ENCODE measurements around the gene AHNAK.
"Not testable (repeated sequence)": the region's sequence is repeated elsewhere in the genome, so short reads cannot be mapped to it uniquely, and the experiment has no call there.

Gene AHNAK

GRCh38 chr11:62552485-62553079 lies 6.0 kb upstream of the AHNAK start:
- DNase-seq, result no peak

GRCh38 chr11:62550478-62550877 lies 3.9 kb upstream of the AHNAK start:
- not testable (repeated sequence) for DNase-seq

DNA sequence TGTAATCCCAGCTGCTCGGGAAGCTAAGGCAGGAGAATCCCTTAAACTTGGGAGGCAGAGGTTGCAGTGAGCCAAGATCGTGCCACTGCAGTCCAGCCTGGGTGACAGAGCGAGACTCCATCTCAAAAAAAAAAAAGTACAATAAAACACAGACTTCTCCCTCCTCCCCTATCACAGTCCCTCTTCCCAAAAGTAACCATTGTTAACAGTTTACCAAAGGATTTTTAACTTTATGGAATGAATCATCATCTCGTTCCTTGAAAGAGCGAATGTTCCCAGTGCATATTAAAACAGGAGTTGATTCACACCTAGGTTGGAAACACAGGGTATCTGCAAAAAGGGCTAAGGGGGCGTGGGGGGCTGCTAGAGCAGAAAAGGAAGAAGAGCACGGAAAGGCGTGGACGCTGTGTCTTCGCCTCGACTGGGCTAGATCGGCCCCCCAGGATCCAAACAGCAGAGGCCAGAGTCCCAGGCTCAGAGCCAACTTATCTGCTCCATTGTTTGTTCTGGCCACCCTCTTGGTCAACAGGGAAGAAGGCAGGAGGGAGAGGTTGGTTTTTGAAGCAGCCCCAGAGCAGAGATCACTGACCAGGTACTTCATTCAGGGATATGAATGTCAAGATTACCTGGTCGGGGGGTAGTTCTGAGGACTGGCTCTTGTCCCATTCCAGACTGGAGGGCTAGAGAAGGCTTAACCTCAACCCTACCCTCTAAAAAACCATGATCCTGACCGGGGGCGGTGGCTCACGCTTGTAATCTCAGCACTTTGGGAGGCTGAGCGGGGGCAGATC lies 2.1 kb upstream of the AHNAK start:
- DNase-seq, result no peak

GRCh38 chr11:62547691-62548281 lies 1.2 kb upstream of the AHNAK start:
- DNase-seq, result no peak

- no peak for DNase-seq
Observed at GRCh38 chr11:62546929-62547625, 471 bp upstream of the AHNAK start.

GRCh38 chr11:62545437-62546243 lies 966 bp downstream of the AHNAK start:
- no peak for DNase-seq

GRCh38 chr11:62544581-62545436 lies 1.8 kb downstream of the AHNAK start:
- DNase-seq, result no peak

GRCh38 chr11:62543680-62544444 lies 2.7 kb downstream of the AHNAK start:
- DNase-seq, result no peak

DNA sequence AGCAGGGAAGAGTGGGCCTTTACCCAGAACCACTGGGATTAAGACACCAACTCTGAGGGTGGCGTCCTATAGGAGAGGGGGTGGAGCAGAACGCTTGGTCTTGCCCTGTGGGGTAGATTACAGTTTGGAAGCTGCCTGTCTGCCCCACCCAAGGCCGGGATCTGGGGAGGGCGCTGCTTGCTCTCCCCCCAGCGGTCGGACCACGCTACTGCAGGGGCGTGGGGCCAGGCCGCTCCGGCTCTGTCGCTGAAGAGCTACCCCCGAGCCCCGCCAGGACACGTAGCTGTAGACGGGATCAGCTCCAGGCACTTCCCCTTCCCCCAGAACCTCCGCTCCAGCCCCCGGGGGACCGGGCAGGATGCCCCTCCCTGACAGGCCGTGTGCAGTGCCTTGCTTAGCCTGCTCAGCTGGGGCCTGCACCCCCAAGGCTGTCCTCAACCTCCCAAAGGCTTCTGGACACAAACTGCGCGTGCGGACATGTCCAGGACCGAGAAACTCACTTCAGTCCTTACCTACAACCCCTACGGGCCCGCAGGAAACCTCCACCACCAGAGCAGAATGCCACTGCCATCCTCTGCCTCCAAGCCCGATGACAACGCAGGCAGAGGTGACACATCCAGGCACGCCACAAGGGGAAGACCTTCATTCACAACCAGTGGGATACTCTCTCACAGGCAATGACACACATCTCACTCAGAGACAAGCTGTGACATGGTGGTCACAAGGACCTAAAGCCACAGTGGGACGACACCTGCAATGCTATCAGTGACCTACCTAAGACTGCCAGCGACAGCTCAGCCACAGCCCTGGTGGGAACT lies 3.6 kb downstream of the AHNAK start:
- DNase-seq, result peak; percentile 57 to 67

DNA sequence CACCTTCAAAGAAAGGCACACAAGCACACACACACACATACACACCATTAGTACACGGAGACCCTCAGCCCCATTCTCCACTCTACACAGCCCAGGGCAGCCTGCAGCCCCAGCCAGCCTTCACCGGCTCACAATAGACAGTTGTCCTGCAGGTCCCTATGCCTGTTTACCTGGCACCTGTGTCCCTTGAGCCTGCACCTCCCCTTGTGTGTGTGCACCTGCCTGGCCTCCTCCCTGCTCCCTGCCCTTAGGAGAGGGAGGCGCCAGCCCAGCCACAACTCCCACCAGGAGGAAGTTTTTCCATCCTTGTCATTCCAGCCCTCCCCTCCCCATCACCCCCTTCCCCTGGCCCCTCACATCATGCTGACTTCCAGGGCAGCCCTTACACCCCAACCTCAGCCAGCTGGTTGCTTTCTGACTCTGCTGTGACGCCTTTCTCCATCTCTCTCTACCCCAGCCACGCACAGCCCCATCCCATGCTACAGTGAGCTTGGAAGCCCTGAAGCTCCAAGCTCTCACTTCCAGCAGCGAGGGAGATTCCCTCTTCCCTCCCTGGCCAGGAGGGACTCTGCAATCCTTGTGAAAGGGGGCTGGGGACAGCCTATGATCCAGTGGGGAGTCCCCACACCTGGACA lies 4.4 kb downstream of the AHNAK start:
- DNase-seq, result no peak

DNA sequence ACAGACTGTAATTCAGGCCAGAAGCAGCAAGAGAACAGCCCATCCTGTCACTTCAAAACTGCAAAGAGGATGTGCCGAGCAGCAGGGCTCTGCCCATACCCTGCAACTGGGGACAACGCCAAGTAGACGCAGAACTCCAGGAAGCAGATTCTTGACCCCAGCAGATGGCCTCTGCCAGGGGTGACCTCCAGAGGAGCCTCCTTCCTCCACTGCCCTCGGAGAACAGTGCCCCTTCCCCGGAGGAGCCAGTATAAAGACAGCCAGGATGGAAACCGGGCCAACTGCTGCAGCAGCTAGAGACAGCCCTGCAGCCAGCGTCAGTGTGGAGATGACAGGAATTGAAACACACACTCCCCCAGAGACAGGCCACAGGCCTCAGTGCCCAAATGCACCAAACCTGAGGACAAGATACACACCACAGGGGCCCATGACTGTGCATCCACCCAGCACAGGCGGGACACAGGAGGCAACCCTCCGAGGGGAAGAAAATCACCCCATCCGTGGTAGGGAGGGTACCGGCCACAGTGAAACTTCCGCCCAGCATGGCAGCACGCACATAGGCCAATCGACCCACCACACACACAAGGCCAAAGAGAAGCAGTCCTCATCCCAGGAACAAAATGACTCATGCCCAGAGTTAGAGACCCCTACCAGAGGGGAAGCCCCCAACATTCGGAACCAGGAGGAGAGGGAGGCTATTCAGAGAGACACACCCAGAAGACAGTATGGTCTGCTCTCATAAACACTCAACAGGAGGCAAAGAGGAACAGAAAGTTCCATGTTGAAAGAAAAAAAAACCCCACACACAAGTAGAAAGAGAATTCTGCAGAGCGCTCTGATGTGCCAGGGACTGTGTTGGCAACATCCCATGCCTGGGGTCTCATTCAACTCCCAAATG lies 5.6 kb downstream of the AHNAK start:
- peak; percentile 31 to 32 for DNase-seq

- DNase-seq, result no peak
Observed at GRCh38 chr11:62539238-62539925, 7.2 kb downstream of the AHNAK start.

GRCh38 chr11:62538470-62539237 lies 8.0 kb downstream of the AHNAK start:
- DNase-seq, result no peak

GRCh38 chr11:62536301-62536957 lies 10.2 kb downstream of the AHNAK start:
- DNase-seq, result no peak

DNA sequence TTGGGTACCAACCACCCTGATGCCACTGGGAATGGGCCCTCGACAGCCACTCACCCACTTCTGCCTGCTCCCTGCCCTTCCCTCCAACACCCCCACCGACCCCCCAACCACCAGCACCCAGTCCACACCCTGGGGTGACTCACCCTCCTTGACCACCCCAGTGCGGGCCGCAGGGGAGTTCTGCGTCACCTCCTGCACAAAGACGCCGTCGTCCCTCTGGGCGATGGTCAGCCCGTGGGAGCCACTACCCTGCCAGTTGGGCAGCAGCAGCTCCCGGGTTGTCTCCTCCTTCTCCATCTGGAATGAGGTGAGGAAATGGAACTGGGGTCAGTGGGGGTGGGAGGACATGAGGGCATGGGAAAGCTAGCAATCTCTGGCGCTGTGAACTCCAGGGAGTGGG lies 10.8 kb downstream of the AHNAK start:
- no peak for DNase-seq

DNA sequence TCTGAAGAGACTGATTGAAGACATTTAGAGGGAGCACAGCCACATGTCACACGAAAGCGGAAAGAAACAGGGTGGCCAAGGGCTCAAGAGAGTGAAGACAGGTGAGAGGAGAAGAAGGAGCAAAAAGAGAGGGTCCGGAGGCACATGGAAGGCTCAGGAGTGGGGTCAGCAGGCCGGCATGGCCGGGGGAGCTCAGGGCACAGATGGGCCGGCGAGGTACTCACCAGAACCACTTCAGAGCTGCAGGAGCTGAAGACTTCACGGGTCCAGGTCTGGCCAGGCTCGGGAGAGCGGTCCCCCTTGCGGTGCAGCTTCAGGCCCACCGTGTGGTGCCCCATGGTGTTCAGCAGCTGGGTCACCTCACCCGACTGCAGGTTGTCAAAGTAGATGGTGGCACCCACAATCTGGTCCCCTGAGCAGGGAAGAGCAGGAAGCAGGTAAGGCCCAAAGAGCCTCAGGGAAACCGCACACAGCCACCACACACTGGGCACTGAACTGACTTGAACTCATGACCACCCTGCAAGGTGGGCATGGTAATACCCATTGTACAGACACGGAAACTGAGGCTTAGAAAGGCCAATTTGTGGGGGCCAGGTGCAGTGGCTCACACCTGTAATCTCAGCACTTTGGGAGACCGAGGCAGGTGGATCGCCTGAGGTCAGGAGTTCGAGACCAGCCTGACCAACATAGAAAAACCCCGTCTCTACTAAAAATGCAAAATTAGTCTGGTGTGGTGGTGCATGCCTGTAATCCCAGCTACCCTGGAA lies 11.6 kb downstream of the AHNAK start:
- no peak for DNase-seq
